Ovary (tissue), 9 donors: Measurements from ENCODE around the gene LIFR. TPM values are rescaled to one million over a fixed set of nuclear protein-coding genes. Genes with fewer than 3 reads are reported as not detected.
A peak's percentile ranks its signal among the peaks of the same experiment; 100 is the strongest.

Experiments used
- DNase-seq, 5 donors: peaks; one replicate each; pipeline ENCODE4 v3.0.0-alpha.2; 2019 to 2020
- H3K27ac ChIP-seq, 2 donors: fragments of 200-600 bp; one replicate each; pipeline versions ENCODE4 v1.5.1 to v1.8.0; 2019 to 2022
- H3K27me3 ChIP-seq: fragments of 200-600 bp; one replicate; pipeline ENCODE4 v1.8.0; 2022
- H3K36me3 ChIP-seq: fragments of 200-600 bp; sonication (generic); one replicate; pipeline ENCODE4 v1.5.1; 2019
- H3K4me1 ChIP-seq: one replicate; pipeline ENCODE4 v1.8.1; 2013; ENCODE audit warnings: mild to moderate bottlenecking, moderate library complexity; ENCODE audit not compliant: insufficient read depth
- H3K4me3 ChIP-seq: fragments of 200-600 bp; sonication (generic); one replicate; pipeline ENCODE4 v1.5.1; 2017
- H3K9me3 ChIP-seq, 2 donors: fragments of 200-600 bp in 1 of 2; sonication (generic) in 1 of 2; one replicate each; pipeline versions ENCODE4 v1.5.1 to v1.8.1; 2013 to 2019; ENCODE audit warnings: mild to moderate bottlenecking in 1 of 2, moderate library complexity in 1 of 2
- CTCF ChIP-seq, 3 donors: fragments of 450-650 bp in 2 of 3; fragments of 200-600 bp in 1 of 3; IDR thresholded peaks; one replicate each; pipeline versions ENCODE4 v1.5.1 to v1.8.0; 2016 to 2022; ENCODE audit warnings: antibody characterized with exemption in 3 of 3, mild to moderate bottlenecking in 1 of 3
- EP300 ChIP-seq: sonication (generic); formaldehyde crosslinking; IDR thresholded peaks from one replicate; pipeline ENCODE4 v1.6.1; 2017; ENCODE audit warnings: antibody characterized with exemption
- POLR2A ChIP-seq: fragments of 450-650 bp; IDR thresholded peaks from one replicate; pipeline ENCODE4 v1.6.1; 2017; ENCODE audit warnings: antibody characterized with exemption, mild to moderate bottlenecking, moderate library complexity
- WGBS, 3 donors: extraction: QIAGEN DNeasy Blood & Tissue Kit in 1 of 3; methylation state at CpG; one replicate each; pipeline versions ENCODE4 v1.1.5 to v1.1.7; 2013 to 2017; 5-methylcytosine and 5-hydroxymethylcytosine counted together
- intact Hi-C, 4 donors: fragments of 100-400 bp; cut with DNase I; formaldehyde crosslinking; loops; one replicate each; pipeline versions ENCODE4 v1.11.0 to v1.15.1; 2022 to 2023
- polyA plus RNA-seq, 2 donors: library from polyadenylated mRNA; stranded (reverse); fragments of 200-250 nt in 1 of 2; fragments of 350-450 nt in 1 of 2; fragmentation: Illumina TruSeq in 1 of 2; extraction: RNeasy Lipid Tissue Mini Kit (QIAGEN cat#74804) in 1 of 2; gene quantifications; one replicate each; pipeline ENCODE4 v1.2.3, GENCODE V29; 2013 to 2014
- total RNA-seq, 7 donors: library from RNA; depleted of rRNA in 2 of 7; stranded (reverse); fragments of >200 nt in 2 of 7; fragmentation: NEBNext Ultra II Directional in 3 of 7; extraction: Animal tissue kit (Norgen Biotek cat#: 25700) in 3 of 7; gene quantifications; one replicate each; pipeline versions ENCODE4 v1.1.0 to v1.2.4, GENCODE V29; 2016 to 2023
- donor health status: DM: no; HTN: no; CAD: no; lungs with moderate emphysema.
- donor health status: DM: no; HTN: no; CAD: no.
- donor health status: Bipolar disorder and iron deficiency.
- donor health status: DM: yes; HTN: yes; CAD: no.
- donor health status: DM: no; HTN: no; CAD: no.
- donor health status: DM: yes; HTN: yes; CAD: no.

LIFR gene
- total and polyA plus RNA-seq, 9 donors, result 17.3 to 143 (median 89.3) TPM

- H3K27ac ChIP-seq, result peak overlapping the region in 1 of 2 donors; percentile 94
- H3K4me1 ChIP-seq, result peaks cover 46% of the 10 kb centered on the region
- no peak overlapping the region for H3K4me3 ChIP-seq
- intact Hi-C loops, result loop anchor here in 1 of 4 donors (10.0 kb wide), 1 partner anchor 90 kb away; the partner anchor contains the start of gene LIFR
- no peak for DNase-seq
- WGBS, 3 donors, result 58 to 63% (median 59%) methylated on average over 2 of the region's 2 CpGs
- H3K27me3 ChIP-seq, result no peaks in the 10 kb centered on the region
- no peaks in the 10 kb centered on the region for H3K9me3 ChIP-seq
- TF ChIP-seq CTCF (IDR thresholded peaks at IDR 0.05) (no peak), EP300 (no peak), POLR2A (no peak)
- no peaks in the 10 kb centered on the region for H3K36me3 ChIP-seq
Observed at GRCh38 chr5:38465061-38465460, 91.4 kb downstream of the LIFR start.

- Histone ChIP-seq H3K4me1 (peaks cover 39% of the 10 kb centered on the region), H3K4me3 (no peak overlapping the region), H3K27me3 (no peaks in the 10 kb centered on the region), H3K9me3 (no peaks in the 10 kb centered on the region), H3K27ac (peak overlapping the region; percentile 55 to 94), H3K36me3 (no peaks in the 10 kb centered on the region)
- DNase-seq, result peak; percentile 43 to 61 (median 56)
- intact Hi-C loops, result loop anchor here in 1 of 4 donors (10.0 kb wide), 1 partner anchor 91 kb away; the partner anchor contains the start of gene LIFR
- 13 to 18% (median 16%) methylated on average over 10 of the region's 10 CpGs for WGBS, 3 donors
- TF ChIP-seq EP300, result peak; percentile 43
- no peak for TF ChIP-seq POLR2A
Observed at GRCh38 chr5:38463634-38464521, 92.6 kb downstream of the LIFR start.

- peaks cover 32% of the 10 kb centered on the region for H3K4me1 ChIP-seq
- intact Hi-C loops, result loop anchor here in 1 of 4 donors (10.0 kb wide), 1 partner anchor 92 kb away; the partner anchor contains the start of gene LIFR
Observed at GRCh38 chr5:38462976-38463633, 93.3 kb downstream of the LIFR start.

GRCh38 chr5:38458174-38458573 is 98.3 kb downstream of the LIFR start:
- Histone ChIP-seq H3K36me3 (no peaks in the 10 kb centered on the region), H3K9me3 (no peaks in the 10 kb centered on the region), H3K4me3 (no peak overlapping the region), H3K4me1 (no peaks in the 10 kb centered on the region), H3K27me3 (no peaks in the 10 kb centered on the region), H3K27ac (no peak overlapping the region)
- no peak for DNase-seq
- intact Hi-C loops, result no loop called here
- whole genome bisulfite sequencing, 3 donors, result 95 to 97% (median 96%) methylated on average over 8 of the region's 8 CpGs
- TF ChIP-seq POLR2A (no peak), EP300 (no peak), CTCF (IDR thresholded peaks at IDR 0.05) (no peak)

More at GRCh38 chr5:38462976-38463633, 93.3 kb downstream of the LIFR start:
- DNase-seq, result no peak
- Histone ChIP-seq H3K27me3 (no peaks in the 10 kb centered on the region), H3K9me3 (no peaks in the 10 kb centered on the region), H3K27ac (peak overlapping the region; percentile 55 to 94), H3K4me3 (no peak overlapping the region), H3K36me3 (no peaks in the 10 kb centered on the region)
- no peak for TF ChIP-seq EP300
- no peak for TF ChIP-seq CTCF (IDR thresholded peaks at IDR 0.05)
- TF ChIP-seq POLR2A, result no peak
- WGBS, 3 donors, result 39 to 46% (median 43%) methylated on average over 7 of the region's 7 CpGs
